Measurements from ENCODE around the gene CNPY4.
"Not testable (repeated sequence)": the region's sequence is repeated elsewhere in the genome, so short reads cannot be mapped to it uniquely, and the experiment has no call there.

CNPY4 gene

GRCh38 chr7:100137851-100138760, 18.7 kb downstream of the CNPY4 start:
- peak; percentile 88 for FAIRE-seq
- TF ChIP-seq PAX5 (IDR thresholded peaks at IDR 0.05; ENCODE audit: insufficient read depth, low read length, severe bottlenecking), result no peak
- no peak for TF ChIP-seq POLR2AphosphoS5 (IDR thresholded peaks at IDR 0.05; ENCODE audit: low read depth, low read length)
- TF ChIP-seq POU2F2 (IDR thresholded peaks at IDR 0.05; ENCODE audit: low read depth, low read length), result no peak
- TF ChIP-seq SPI1 (IDR thresholded peaks at IDR 0.05; ENCODE audit: low read depth, low read length), result no peak
- no peak for TF ChIP-seq TAF1 (IDR thresholded peaks at IDR 0.05; ENCODE audit: low read depth, low read length)
- TF ChIP-seq POLR2A (IDR thresholded peaks at IDR 0.05; ENCODE audit: low read depth, low read length), result no peak
- no peak for DNase-seq (ENCODE audit: insufficient read length, low spot score)

- FAIRE-seq (peak; percentile 75), DNase-seq (ENCODE audit: insufficient read length, low spot score) (no peak)
- TF ChIP-seq POU2F2 (IDR thresholded peaks at IDR 0.05; ENCODE audit: low read depth, low read length), result no peak
- no peak for TF ChIP-seq SPI1 (IDR thresholded peaks at IDR 0.05; ENCODE audit: low read depth, low read length)
- no peak for TF ChIP-seq POLR2A (IDR thresholded peaks at IDR 0.05; ENCODE audit: low read depth, low read length)
- no peak for TF ChIP-seq TAF1 (IDR thresholded peaks at IDR 0.05; ENCODE audit: low read depth, low read length)
- TF ChIP-seq POLR2AphosphoS5 (IDR thresholded peaks at IDR 0.05; ENCODE audit: low read depth, low read length), result no peak
- TF ChIP-seq PAX5 (IDR thresholded peaks at IDR 0.05; ENCODE audit: insufficient read depth, low read length, severe bottlenecking), result no peak
Observed at GRCh38 chr7:100141555-100141949, 22.1 kb downstream of the CNPY4 start.

- no peak for FAIRE-seq
- no peak for DNase-seq (ENCODE audit: insufficient read length, low spot score)
- TF ChIP-seq SPI1 (IDR thresholded peaks at IDR 0.05; ENCODE audit: low read depth, low read length) (no peak), POU2F2 (IDR thresholded peaks at IDR 0.05; ENCODE audit: low read depth, low read length) (no peak), TAF1 (IDR thresholded peaks at IDR 0.05; ENCODE audit: low read depth, low read length) (no peak), PAX5 (IDR thresholded peaks at IDR 0.05; ENCODE audit: insufficient read depth, low read length, severe bottlenecking) (no peak), POLR2AphosphoS5 (IDR thresholded peaks at IDR 0.05; ENCODE audit: low read depth, low read length) (no peak), POLR2A (IDR thresholded peaks at IDR 0.05; ENCODE audit: low read depth, low read length) (no peak)
Observed at GRCh38 chr7:100142461-100142860, 23.0 kb downstream of the CNPY4 start.

GRCh38 chr7:100146350-100146749, 26.9 kb downstream of the CNPY4 start:
- DNase-seq (ENCODE audit: insufficient read length, low spot score); FAIRE-seq: not testable (repeated sequence)

- no peak for TF ChIP-seq PAX5 (IDR thresholded peaks at IDR 0.05; ENCODE audit: insufficient read depth, low read length, severe bottlenecking)
- no peak for TF ChIP-seq POLR2AphosphoS5 (IDR thresholded peaks at IDR 0.05; ENCODE audit: low read depth, low read length)
- TF ChIP-seq SPI1 (IDR thresholded peaks at IDR 0.05; ENCODE audit: low read depth, low read length), result no peak
- TF ChIP-seq TAF1 (IDR thresholded peaks at IDR 0.05; ENCODE audit: low read depth, low read length), result no peak
- TF ChIP-seq POU2F2 (IDR thresholded peaks at IDR 0.05; ENCODE audit: low read depth, low read length), result no peak
- TF ChIP-seq POLR2A (IDR thresholded peaks at IDR 0.05; ENCODE audit: low read depth, low read length), result no peak
- DNase-seq (ENCODE audit: insufficient read length, low spot score), result no peak
- FAIRE-seq, result no peak
Observed at GRCh38 chr7:100147278-100147677, 27.8 kb downstream of the CNPY4 start.

GRCh38 chr7:100148225-100148558, 28.8 kb downstream of the CNPY4 start:
- TF ChIP-seq POLR2AphosphoS5 (IDR thresholded peaks at IDR 0.05; ENCODE audit: low read depth, low read length) (no peak), TAF1 (IDR thresholded peaks at IDR 0.05; ENCODE audit: low read depth, low read length) (no peak), PAX5 (IDR thresholded peaks at IDR 0.05; ENCODE audit: insufficient read depth, low read length, severe bottlenecking) (no peak), SPI1 (IDR thresholded peaks at IDR 0.05; ENCODE audit: low read depth, low read length) (no peak), POU2F2 (IDR thresholded peaks at IDR 0.05; ENCODE audit: low read depth, low read length) (no peak), POLR2A (IDR thresholded peaks at IDR 0.05; ENCODE audit: low read depth, low read length) (no peak)
- FAIRE-seq (no peak), DNase-seq (ENCODE audit: insufficient read length, low spot score) (no peak)

GRCh38 chr7:100148559-100149328, 29.3 kb downstream of the CNPY4 start, which contains the start of gene LAMTOR4:
Gene LAMTOR4 (plus strand): TSS chr7:100148918. CDS start chr7:100148973, 55 bp downstream.
- FAIRE-seq (peak; percentile 99), DNase-seq (ENCODE audit: insufficient read length, low spot score) (peak; percentile 95)
- peak; percentile 50; the same call in 1 of the 2 replicates for TF ChIP-seq POU2F2 (IDR thresholded peaks at IDR 0.05; ENCODE audit: low read depth, low read length)
- peak; percentile 80 for TF ChIP-seq POLR2AphosphoS5 (IDR thresholded peaks at IDR 0.05; ENCODE audit: low read depth, low read length)
- TF ChIP-seq PAX5 (IDR thresholded peaks at IDR 0.05; ENCODE audit: insufficient read depth, low read length, severe bottlenecking), result no peak
- TF ChIP-seq SPI1 (IDR thresholded peaks at IDR 0.05; ENCODE audit: low read depth, low read length), result peak; percentile 32; the same call in 1 of the 2 replicates
- TF ChIP-seq POLR2A (IDR thresholded peaks at IDR 0.05; ENCODE audit: low read depth, low read length), result peak; percentile 81

- FAIRE-seq (no peak), DNase-seq (ENCODE audit: insufficient read length, low spot score) (no peak)
- peak; percentile 80 for TF ChIP-seq SPI1 (IDR thresholded peaks at IDR 0.05; ENCODE audit: low read depth, low read length)
- no peak for TF ChIP-seq POLR2AphosphoS5 (IDR thresholded peaks at IDR 0.05; ENCODE audit: low read depth, low read length)
- TF ChIP-seq POLR2A (IDR thresholded peaks at IDR 0.05; ENCODE audit: low read depth, low read length), result no peak
Observed at GRCh38 chr7:100152404-100152803, 33.0 kb downstream of the CNPY4 start.

- no peak for DNase-seq (ENCODE audit: insufficient read length, low spot score)
- no peak for FAIRE-seq
- TF ChIP-seq PAX5 (IDR thresholded peaks at IDR 0.05; ENCODE audit: insufficient read depth, low read length, severe bottlenecking), result no peak
- no peak for TF ChIP-seq POLR2A (IDR thresholded peaks at IDR 0.05; ENCODE audit: low read depth, low read length)
- no peak for TF ChIP-seq POU2F2 (IDR thresholded peaks at IDR 0.05; ENCODE audit: low read depth, low read length)
- no peak for TF ChIP-seq TAF1 (IDR thresholded peaks at IDR 0.05; ENCODE audit: low read depth, low read length)
- no peak for TF ChIP-seq POLR2AphosphoS5 (IDR thresholded peaks at IDR 0.05; ENCODE audit: low read depth, low read length)
- no peak for TF ChIP-seq SPI1 (IDR thresholded peaks at IDR 0.05; ENCODE audit: low read depth, low read length)
Observed at GRCh38 chr7:100152937-100153666, 33.7 kb downstream of the CNPY4 start.
